Measurements from ENCODE around the gene ALKBH6.

ALKBH6 gene

DNA sequence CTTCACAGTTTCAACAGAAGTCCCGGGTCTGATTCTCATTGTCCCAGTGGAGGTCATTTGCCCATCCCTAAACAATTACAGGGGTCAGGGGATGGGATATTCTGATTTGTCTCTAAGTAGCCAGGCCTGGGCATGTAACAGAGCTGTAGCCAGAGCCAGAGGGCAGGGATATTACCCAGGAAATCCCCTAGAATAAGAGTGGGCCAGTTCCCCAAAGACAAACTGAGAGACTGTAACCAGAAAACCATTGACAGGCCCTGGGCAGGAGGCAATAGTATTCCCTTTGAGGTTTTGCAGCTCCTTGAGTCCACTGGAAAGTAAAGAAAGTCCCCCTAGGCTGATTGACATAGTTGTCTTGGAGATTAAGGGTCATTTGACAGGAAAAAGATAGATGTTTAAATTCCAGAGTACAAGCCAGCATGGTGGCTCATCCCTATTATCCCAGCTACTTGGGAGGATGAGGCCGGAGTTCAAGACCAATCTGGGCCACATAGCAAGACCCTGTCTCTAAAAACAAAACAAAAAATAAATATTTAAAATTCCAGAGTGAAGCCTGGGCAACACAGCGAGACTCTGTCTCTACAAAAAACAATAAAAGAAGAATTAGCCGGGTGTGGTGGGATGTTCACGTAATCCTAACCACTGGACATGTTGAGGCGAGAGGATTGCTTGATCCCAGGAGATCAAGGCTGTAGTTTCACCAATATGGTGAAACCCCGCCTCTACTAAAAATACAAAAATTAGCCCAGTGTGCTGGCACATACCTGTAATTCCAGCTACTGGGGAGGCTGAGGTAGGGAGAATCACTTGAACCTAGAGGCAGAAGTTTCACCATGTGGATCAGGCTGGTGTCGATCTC is 20.9 kb downstream of the ALKBH6 start:
- no peak for TF ChIP-seq SIN3A (IDR thresholded peaks at IDR 0.05; ENCODE audit: borderline replicate concordance, insufficient read depth, low read length)
- TF ChIP-seq FOXP2 (optimal IDR thresholded peaks at IDR 0.05; ENCODE audit: borderline replicate concordance, extremely low read depth, extremely low read length, insufficient read depth): no peak
- TF ChIP-seq TAF1 (IDR thresholded peaks at IDR 0.05; ENCODE audit: borderline replicate concordance, insufficient read depth, low read length): no peak
- TF ChIP-seq, protein P1, sequence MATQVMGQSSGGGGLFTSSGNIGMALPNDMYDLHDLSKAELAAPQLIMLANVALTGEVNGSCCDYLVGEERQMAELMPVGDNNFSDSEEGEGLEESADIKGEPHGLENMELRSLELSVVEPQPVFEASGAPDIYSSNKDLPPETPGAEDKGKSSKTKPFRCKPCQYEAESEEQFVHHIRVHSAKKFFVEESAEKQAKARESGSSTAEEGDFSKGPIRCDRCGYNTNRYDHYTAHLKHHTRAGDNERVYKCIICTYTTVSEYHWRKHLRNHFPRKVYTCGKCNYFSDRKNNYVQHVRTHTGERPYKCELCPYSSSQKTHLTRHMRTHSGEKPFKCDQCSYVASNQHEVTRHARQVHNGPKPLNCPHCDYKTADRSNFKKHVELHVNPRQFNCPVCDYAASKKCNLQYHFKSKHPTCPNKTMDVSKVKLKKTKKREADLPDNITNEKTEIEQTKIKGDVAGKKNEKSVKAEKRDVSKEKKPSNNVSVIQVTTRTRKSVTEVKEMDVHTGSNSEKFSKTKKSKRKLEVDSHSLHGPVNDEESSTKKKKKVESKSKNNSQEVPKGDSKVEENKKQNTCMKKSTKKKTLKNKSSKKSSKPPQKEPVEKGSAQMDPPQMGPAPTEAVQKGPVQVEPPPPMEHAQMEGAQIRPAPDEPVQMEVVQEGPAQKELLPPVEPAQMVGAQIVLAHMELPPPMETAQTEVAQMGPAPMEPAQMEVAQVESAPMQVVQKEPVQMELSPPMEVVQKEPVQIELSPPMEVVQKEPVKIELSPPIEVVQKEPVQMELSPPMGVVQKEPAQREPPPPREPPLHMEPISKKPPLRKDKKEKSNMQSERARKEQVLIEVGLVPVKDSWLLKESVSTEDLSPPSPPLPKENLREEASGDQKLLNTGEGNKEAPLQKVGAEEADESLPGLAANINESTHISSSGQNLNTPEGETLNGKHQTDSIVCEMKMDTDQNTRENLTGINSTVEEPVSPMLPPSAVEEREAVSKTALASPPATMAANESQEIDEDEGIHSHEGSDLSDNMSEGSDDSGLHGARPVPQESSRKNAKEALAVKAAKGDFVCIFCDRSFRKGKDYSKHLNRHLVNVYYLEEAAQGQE (IDR thresholded peaks at IDR 0.05; ENCODE audit: insufficient read depth in 1 of 2, low read depth in 2 of 2, low read length in 2 of 2): no peak

DNA sequence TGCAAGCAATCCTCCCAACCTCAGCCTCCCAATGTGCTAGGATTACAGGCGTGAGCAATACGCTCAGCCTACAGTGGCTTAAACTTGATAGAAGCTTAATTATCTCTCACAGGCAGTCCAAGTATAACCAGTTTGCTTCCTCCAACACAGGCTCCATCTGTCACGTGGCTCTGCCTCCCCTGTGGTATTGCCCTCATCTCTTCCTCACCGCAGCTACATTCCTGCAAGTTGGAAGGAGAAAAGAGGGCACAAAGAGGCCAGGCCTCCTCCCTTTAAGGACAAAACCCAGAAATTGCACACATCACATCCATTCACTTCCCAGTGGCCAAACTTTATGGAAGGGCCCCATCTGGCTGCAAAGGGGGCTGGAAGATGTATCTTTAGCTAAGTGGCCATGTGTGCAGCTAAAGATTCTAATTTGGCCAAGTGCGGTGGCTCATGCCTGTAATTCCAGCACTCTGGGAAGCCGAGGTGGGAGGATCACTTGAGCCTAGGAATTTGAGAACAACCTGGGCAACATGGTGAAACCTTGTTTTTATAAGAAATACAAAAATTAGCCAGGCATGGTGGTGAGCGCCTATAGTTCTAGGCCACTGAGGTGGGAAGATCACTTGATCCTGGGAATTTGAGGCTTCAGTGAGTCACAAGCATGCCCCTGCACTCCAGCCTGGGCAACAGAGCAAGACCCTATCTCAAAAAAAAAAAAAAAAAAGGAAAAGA is 22.1 kb downstream of the ALKBH6 start:
- TF ChIP-seq FOXP2 (optimal IDR thresholded peaks at IDR 0.05; ENCODE audit: borderline replicate concordance, extremely low read depth, extremely low read length, insufficient read depth) (no peak), SIN3A (IDR thresholded peaks at IDR 0.05; ENCODE audit: borderline replicate concordance, insufficient read depth, low read length) (no peak), TAF1 (IDR thresholded peaks at IDR 0.05; ENCODE audit: borderline replicate concordance, insufficient read depth, low read length) (no peak), POLR2AphosphoS5 (IDR thresholded peaks at IDR 0.05; ENCODE audit: low read depth, low read length) (no peak)
- TF ChIP-seq, protein P1 (IDR thresholded peaks at IDR 0.05; ENCODE audit: insufficient read depth in 1 of 2, low read depth in 2 of 2, low read length in 2 of 2): no peak

DNA sequence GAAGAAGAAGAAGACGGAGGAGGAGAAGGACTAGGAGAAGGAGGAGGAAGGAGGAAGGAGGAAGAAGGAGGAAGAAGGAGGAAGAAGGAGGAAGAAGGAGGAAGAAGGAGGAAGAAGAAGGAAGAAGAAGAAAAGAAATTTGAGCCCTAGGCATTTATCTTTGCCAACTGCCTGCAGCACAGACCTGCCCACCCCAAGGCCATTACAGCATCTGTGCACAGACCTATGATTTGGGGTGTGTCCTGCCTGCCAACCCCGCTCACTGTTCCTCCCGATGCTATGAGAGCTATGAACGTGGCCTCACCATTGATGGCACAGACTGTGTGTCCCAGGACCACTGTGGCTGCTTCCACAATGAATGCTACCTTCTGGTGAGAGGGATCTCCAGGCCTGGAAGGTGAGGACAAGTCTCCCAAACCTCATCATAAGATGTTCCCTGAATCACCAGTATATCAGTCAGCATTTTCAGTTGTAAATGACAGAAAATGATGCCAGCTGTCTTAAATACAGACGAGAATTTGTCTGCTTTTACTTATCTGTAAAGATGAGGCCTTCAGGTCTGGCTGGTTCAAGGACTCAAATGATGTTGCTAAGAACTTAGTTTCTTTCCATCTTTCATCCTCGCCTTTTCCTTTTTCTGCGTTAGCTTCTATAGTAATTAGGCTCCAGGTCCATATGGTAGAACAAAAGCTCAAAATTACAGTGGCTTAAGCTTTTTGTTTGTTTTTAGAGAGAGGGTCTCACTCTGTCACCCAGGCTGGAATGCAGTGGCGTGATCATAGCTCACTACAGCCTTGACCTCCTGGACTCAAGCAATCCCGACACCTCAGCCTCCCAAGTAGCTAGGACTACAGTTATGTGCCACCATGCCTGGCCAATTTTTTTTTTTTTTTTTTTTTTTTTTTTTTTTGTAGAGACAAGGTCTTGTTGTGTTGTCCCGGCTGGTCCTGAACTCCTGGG is 23.0 kb downstream of the ALKBH6 start:
- TF ChIP-seq SIN3A (IDR thresholded peaks at IDR 0.05; ENCODE audit: borderline replicate concordance, insufficient read depth, low read length) (no peak), POLR2AphosphoS5 (IDR thresholded peaks at IDR 0.05; ENCODE audit: low read depth, low read length) (no peak), TAF1 (IDR thresholded peaks at IDR 0.05; ENCODE audit: borderline replicate concordance, insufficient read depth, low read length) (no peak), FOXP2 (optimal IDR thresholded peaks at IDR 0.05; ENCODE audit: borderline replicate concordance, extremely low read depth, extremely low read length, insufficient read depth) (no peak)
- TF ChIP-seq, protein P1 (IDR thresholded peaks at IDR 0.05; ENCODE audit: insufficient read depth in 1 of 2, low read depth in 2 of 2, low read length in 2 of 2): no peak

DNA sequence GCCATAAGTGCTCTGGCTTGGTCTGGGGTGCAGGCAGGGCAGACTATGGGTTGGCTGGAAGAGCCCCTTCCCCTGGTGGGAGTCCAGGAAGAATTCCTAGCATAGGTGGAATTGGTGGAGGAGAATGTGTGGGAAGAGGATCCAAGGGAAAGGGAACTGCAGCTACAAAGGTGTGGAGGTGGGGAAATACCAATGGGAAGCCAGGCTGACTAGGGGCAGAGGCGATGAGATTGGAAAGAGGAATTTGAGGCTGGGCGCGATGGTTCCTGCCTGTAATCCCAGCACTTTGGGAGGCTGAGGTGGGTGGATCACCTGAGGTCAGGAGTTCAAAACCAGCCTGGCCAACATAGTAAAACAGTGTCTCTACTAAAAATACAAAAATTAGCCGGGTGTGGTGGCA is 23.9 kb downstream of the ALKBH6 start:
- TF ChIP-seq, protein P1 (IDR thresholded peaks at IDR 0.05; ENCODE audit: insufficient read depth in 1 of 2, low read depth in 2 of 2, low read length in 2 of 2): no peak
- TF ChIP-seq POLR2AphosphoS5 (IDR thresholded peaks at IDR 0.05; ENCODE audit: low read depth, low read length): no peak
- no peak for TF ChIP-seq SIN3A (IDR thresholded peaks at IDR 0.05; ENCODE audit: borderline replicate concordance, insufficient read depth, low read length)
- no peak for TF ChIP-seq TAF1 (IDR thresholded peaks at IDR 0.05; ENCODE audit: borderline replicate concordance, insufficient read depth, low read length)
- no peak for TF ChIP-seq FOXP2 (optimal IDR thresholded peaks at IDR 0.05; ENCODE audit: borderline replicate concordance, extremely low read depth, extremely low read length, insufficient read depth)
